PFSK-1 (cell line): ENCODE data around the gene DGKH.

Experiments
- FOXP2 ChIP-seq: optimal IDR thresholded peaks from 2 replicates; pipeline ENCODE3; 2011; ENCODE audit warnings: borderline replicate concordance, control low read depth, inconsistent platforms; ENCODE audit not compliant: insufficient read depth; ENCODE audit errors: extremely low read length, extremely low read depth
- POLR2AphosphoS5 ChIP-seq: IDR thresholded peaks from 2 replicates; pipeline ENCODE4 v1.6.1; 2012; ENCODE audit warnings: low read depth, mild to moderate bottlenecking, control low read depth, low read length, moderate library complexity
- SIN3A ChIP-seq: IDR thresholded peaks from 2 replicates; pipeline ENCODE4 v1.6.1; 2012; ENCODE audit warnings: mild to moderate bottlenecking, low read length, moderate library complexity, borderline replicate concordance; ENCODE audit not compliant: insufficient read depth
- TAF1 ChIP-seq: IDR thresholded peaks from 2 replicates; pipeline ENCODE4 v1.6.1; 2012; ENCODE audit warnings: low read length, control low read depth, borderline replicate concordance; ENCODE audit not compliant: insufficient read depth
- TF ChIP-seq, protein P1 (sequence below), 2 experiments: IDR thresholded peaks; 2 replicates each; pipeline versions ENCODE4 v1.6.1 to v1.8.0; 2011 to 2012; ENCODE audit warnings: low read depth in 2 of 2, low read length in 2 of 2, control low read depth in 1 of 2, inconsistent platforms in 1 of 2, mild to moderate bottlenecking in 1 of 2, moderate library complexity in 1 of 2; ENCODE audit not compliant: insufficient read depth in 1 of 2

The DGKH gene

DNA sequence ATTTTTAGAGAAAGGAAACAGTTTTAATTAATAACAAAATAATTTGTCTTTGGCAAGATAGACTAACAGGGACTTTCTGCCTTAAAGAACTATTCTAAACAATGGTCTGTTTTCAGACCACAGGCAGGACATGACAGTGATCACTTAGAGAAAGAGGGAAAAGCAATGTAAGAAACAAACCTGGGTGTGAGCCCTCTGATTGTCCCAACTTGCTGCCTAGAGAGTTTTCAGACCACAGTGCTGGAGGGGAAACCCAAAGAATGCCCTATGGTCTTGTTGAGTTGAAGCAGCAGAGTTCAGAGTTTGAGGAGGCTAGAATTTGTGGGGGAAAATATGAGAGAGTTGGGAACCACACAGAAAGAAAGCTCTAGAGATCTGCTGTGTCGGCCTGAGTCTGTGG lies 38.1 kb downstream of the DGKH start:
- no peak for TF ChIP-seq POLR2AphosphoS5
- TF ChIP-seq SIN3A, result no peak
- TF ChIP-seq, protein P1, sequence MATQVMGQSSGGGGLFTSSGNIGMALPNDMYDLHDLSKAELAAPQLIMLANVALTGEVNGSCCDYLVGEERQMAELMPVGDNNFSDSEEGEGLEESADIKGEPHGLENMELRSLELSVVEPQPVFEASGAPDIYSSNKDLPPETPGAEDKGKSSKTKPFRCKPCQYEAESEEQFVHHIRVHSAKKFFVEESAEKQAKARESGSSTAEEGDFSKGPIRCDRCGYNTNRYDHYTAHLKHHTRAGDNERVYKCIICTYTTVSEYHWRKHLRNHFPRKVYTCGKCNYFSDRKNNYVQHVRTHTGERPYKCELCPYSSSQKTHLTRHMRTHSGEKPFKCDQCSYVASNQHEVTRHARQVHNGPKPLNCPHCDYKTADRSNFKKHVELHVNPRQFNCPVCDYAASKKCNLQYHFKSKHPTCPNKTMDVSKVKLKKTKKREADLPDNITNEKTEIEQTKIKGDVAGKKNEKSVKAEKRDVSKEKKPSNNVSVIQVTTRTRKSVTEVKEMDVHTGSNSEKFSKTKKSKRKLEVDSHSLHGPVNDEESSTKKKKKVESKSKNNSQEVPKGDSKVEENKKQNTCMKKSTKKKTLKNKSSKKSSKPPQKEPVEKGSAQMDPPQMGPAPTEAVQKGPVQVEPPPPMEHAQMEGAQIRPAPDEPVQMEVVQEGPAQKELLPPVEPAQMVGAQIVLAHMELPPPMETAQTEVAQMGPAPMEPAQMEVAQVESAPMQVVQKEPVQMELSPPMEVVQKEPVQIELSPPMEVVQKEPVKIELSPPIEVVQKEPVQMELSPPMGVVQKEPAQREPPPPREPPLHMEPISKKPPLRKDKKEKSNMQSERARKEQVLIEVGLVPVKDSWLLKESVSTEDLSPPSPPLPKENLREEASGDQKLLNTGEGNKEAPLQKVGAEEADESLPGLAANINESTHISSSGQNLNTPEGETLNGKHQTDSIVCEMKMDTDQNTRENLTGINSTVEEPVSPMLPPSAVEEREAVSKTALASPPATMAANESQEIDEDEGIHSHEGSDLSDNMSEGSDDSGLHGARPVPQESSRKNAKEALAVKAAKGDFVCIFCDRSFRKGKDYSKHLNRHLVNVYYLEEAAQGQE (IDR thresholded peaks at IDR 0.05; ENCODE audit: insufficient read depth in 1 of 2, low read depth in 2 of 2, low read length in 2 of 2), result no peak

DNA sequence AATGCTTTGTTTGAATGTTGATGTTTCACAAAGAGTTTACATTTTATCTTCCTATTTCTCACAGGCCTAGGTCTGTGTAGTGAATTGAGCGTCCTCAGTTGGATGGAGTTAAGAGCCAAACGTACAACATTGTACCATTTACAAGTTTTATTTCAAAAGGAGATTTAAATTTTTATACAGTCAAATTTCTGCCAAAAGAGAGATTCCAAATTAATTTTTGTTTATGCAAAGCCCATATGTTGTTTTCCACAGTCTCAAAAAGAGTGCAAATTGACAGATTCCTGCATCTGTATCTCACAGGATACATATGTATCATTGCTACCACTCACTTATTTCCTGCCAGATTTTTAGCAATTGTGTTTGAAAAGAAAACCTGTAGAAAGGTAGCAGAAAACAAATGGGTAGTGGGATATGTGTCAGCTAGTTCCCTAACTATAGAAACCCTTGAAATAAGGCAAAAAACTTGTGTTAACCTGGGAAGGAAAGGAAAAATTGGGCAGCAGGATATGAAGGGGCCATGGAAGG lies 46.1 kb downstream of the DGKH start:
- TF ChIP-seq, protein P1 (IDR thresholded peaks at IDR 0.05; ENCODE audit: insufficient read depth in 1 of 2, low read depth in 2 of 2, low read length in 2 of 2), result no peak
- no peak for TF ChIP-seq FOXP2
- no peak for TF ChIP-seq POLR2AphosphoS5
- TF ChIP-seq TAF1, result no peak
- TF ChIP-seq SIN3A, result no peak

DNA sequence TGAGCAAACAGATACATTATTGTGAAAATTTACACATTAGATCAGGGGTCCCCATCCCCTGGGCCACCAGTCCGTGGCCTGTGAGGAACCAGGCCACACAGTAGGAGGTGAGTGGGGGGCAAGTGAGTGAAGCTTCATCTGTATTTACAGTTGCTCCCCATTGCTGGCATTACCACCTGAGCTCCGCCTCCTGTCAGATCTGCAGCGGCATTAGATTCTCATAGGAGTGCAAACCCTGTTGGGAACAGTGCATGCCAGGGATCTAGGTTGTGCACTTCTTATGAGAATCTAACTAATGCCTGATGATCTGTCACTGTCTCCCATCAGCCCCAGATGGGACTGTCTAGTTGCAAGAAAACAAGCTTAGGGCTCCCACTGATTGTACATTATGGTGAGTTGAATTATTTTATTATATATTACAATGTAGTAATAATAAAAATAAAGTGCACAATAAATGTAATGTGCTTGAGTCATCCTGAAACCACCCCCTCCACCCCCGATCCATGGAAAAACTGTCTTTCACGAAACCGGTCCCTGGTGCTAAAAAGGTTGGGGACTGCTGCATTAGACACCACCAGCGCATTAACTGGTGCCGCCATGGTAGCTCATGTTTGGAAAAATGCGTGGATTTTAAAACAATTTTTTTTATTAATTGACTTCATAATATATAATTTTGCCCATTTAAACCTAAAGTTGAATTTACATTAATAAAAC lies 51.7 kb downstream of the DGKH start:
- no peak for TF ChIP-seq POLR2AphosphoS5
- no peak for TF ChIP-seq FOXP2
- TF ChIP-seq SIN3A, result no peak
- TF ChIP-seq, protein P1 (IDR thresholded peaks at IDR 0.05; ENCODE audit: insufficient read depth in 1 of 2, low read depth in 2 of 2, low read length in 2 of 2), result no peak
- no peak for TF ChIP-seq TAF1

DNA sequence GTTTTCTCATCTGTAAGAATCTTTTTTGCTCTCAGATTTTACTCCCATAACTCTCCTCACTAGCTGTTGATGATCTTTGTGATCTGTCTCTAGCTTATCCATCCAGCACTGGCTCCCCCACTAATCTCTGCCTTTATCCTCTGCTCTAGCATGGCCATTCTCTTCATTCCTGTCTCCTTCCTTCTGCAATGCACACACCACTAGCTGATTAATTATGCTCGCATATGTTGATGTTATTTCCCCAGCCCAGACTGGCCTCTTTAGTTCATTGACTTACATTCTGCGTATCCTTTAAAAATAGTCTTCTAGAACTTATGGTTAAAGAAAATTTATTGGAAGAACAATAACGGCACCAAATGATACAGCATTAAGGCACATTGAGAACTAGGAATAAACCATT lies 52.5 kb downstream of the DGKH start:
- TF ChIP-seq SIN3A (no peak), FOXP2 (no peak), TAF1 (no peak), POLR2AphosphoS5 (no peak)
- TF ChIP-seq, protein P1 (IDR thresholded peaks at IDR 0.05; ENCODE audit: insufficient read depth in 1 of 2, low read depth in 2 of 2, low read length in 2 of 2), result no peak
